GM18951 (cell line): ENCODE measurements around the gene SLC6A17.

Experiments used
- POLR2A ChIP-seq: IDR thresholded peaks from 4 replicates; pipeline ENCODE4 v1.6.1; 2011; ENCODE audit warnings: mild to moderate bottlenecking; ENCODE audit not compliant: insufficient read length, insufficient read depth; ENCODE audit errors: extremely low read depth
- in situ Hi-C: fragments of 300-500 bp; cut with MboI; formaldehyde crosslinking; loops from one replicate; pipeline ENCODE4 v1.12.0; 2022; ENCODE audit warnings: low sequenced_read_pairs, mixed read lengths, inconsistent platforms; ENCODE audit not compliant: unreplicated experiment

Gene SLC6A17

GRCh38 chr1:110151175-110151669 lies 928 bp downstream of the SLC6A17 start:
- TF ChIP-seq POLR2A, result no peak
- in situ Hi-C loops, result no loop called here

- in situ Hi-C loops, result no loop called here
- TF ChIP-seq POLR2A, result no peak
Measured at GRCh38 chr1:110152133-110152785, 2.0 kb downstream of the SLC6A17 start.

- TF ChIP-seq POLR2A, result no peak
- in situ Hi-C loops, result no loop called here
Measured at GRCh38 chr1:110153407-110153950, 3.2 kb downstream of the SLC6A17 start.

GRCh38 chr1:110155878-110156522 lies 5.7 kb downstream of the SLC6A17 start:
- in situ Hi-C loops, result no loop called here
- no peak for TF ChIP-seq POLR2A

- no peak for TF ChIP-seq POLR2A
- in situ Hi-C loops, result no loop called here
Measured at GRCh38 chr1:110158261-110158660, 8.0 kb downstream of the SLC6A17 start.

GRCh38 chr1:110159168-110159567 lies 8.9 kb downstream of the SLC6A17 start:
- in situ Hi-C loops, result no loop called here
- no peak for TF ChIP-seq POLR2A

- in situ Hi-C loops, result no loop called here
- no peak for TF ChIP-seq POLR2A
Measured at GRCh38 chr1:110160538-110161100, 10.3 kb downstream of the SLC6A17 start.

- TF ChIP-seq POLR2A, result no peak
- in situ Hi-C loops, result no loop called here
Measured at GRCh38 chr1:110161165-110161564, 10.9 kb downstream of the SLC6A17 start.

- in situ Hi-C loops, result no loop called here
- TF ChIP-seq POLR2A, result no peak
Measured at GRCh38 chr1:110161849-110162248, 11.6 kb downstream of the SLC6A17 start.

GRCh38 chr1:110163591-110163990 lies 13.3 kb downstream of the SLC6A17 start:
- no peak for TF ChIP-seq POLR2A
- in situ Hi-C loops, result no loop called here

- in situ Hi-C loops, result no loop called here
- TF ChIP-seq POLR2A, result no peak
Measured at GRCh38 chr1:110164725-110165350, 14.5 kb downstream of the SLC6A17 start.

- no peak for TF ChIP-seq POLR2A
- in situ Hi-C loops, result no loop called here
Measured at GRCh38 chr1:110165761-110166231, 15.5 kb downstream of the SLC6A17 start.

- in situ Hi-C loops, result no loop called here
- TF ChIP-seq POLR2A, result no peak
Measured at GRCh38 chr1:110166861-110167260, 16.6 kb downstream of the SLC6A17 start.
